ENCODE results near the gene LGALS4.
"Not testable (repeated sequence)": the region's sequence is repeated elsewhere in the genome, so short reads cannot be mapped to it uniquely, and the experiment has no call there.

LGALS4 gene

DNA sequence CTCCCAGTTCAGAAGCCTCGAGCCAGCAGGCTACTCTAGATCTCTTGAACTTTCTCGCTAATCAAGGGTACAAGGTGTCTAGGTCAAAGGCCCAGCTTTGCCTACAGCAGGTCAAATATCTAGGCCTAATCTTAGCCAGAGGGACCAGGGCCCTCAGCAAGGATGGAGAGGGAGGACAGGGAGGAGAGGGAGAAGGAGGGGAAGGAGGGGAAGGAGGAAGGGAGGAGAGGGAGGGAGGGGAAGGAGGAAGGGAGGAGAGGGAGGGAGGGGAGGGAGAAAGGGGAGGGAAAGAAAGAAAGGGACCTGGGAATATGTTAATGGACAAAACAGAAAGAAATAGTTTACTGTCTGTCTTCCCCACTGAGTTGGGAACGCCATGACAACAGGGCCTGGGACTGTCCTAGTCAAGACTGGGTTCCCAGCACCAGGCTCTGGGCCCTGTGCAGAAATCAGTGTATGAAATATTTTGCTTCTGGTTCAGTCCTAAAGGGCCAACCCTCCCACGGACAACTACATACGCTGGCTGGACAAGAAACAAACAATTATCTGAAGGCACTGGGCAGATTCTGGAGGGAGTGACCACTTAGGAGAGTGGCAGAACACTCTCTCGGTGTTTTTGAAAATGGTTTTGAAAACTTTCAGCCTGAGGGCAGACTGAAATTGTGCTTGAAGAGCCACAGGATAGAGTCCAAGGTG lies 14.3 kb upstream of the LGALS4 start:
- DNase-seq = no peak

DNA sequence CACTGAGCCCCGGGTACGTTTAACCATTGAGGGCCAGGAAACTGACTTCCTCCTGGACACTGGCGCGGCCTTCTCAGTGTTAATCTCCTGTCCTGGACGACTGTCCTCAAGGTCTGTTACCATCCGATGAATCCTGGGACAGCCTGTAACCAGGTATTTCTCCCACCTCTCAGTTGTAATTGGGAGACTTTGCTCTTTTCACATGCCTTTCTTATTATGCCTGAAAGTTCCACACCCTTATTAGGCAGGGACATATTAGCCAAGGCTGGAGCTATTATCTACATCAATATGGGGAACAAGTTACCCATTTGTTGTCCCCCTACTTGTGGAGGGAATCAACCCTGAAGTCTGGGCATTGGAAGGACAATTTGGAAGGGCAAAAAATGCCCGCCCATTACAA lies 13.2 kb upstream of the LGALS4 start:
- DNase-seq = not testable (repeated sequence)

- DNase-seq = not testable (repeated sequence)
These were observed 8.6 kb upstream of the LGALS4 start for GRCh38 chr19:38821230-38821825.

DNA sequence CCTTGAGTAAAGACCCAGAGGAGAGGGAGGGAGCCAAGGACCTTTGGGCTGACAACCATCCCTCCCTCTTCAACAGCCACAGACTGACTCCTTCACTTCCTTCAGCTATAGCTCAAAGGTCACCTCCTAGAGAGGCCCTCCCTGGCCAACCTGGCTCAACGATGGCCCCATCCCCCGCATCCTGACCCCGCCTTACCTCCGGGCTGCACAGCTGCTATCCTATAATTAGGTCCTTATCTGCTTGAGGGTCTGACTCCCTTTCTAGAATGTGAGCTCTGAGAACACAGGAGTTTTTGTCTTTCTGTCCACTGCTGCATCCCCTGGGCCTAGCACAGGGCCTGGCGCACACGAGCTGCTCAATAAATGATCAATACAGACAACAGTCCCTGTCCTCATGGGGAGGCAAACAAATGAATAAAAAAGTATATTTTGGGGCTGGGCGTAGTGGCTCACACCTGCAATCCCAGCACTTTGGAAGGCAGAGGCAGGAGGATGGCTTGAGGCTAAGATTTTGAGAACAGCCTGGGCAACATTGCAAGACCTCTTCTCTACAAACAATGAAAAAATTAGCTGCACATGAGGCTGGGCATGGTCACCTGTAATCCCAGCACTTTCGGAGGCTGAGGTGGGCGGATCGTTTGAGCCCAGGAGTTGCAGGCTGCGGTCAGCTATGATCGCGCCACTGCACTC lies 6.6 kb upstream of the LGALS4 start:
- no peak for DNase-seq

- DNase-seq = no peak
These were observed 4.3 kb upstream of the LGALS4 start for GRCh38 chr19:38817081-38817480.

DNA sequence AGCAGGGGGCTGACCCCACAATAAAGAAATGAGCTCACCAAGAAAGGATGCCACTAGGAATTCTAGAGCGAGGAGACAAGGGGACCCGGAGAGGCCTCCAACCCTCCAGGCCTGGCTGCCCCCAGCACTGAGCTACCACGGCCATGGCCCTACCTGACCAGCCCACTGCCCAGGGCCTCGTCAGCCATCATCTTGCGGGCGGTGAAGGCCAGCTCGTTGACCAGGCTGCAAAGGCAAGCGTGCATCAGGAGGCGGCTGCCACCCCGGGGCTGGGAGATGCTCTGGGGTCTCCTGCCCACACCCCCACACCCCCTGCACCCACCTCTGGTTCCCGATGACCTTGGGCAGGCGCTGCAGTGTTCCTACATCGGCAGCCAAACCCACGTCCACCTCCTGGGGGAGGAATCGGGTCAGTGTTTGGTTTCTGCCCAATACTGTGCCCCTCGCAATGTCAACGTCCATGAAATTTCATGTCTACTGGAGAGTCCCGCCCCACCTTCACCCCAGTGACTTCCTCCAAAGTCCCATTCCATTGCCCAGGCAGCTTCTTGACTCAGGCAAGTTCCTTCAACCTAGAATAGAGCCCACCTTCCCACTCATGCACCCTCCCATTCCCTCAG lies 3.5 kb upstream of the LGALS4 start:
- DNase-seq = no peak

DNA sequence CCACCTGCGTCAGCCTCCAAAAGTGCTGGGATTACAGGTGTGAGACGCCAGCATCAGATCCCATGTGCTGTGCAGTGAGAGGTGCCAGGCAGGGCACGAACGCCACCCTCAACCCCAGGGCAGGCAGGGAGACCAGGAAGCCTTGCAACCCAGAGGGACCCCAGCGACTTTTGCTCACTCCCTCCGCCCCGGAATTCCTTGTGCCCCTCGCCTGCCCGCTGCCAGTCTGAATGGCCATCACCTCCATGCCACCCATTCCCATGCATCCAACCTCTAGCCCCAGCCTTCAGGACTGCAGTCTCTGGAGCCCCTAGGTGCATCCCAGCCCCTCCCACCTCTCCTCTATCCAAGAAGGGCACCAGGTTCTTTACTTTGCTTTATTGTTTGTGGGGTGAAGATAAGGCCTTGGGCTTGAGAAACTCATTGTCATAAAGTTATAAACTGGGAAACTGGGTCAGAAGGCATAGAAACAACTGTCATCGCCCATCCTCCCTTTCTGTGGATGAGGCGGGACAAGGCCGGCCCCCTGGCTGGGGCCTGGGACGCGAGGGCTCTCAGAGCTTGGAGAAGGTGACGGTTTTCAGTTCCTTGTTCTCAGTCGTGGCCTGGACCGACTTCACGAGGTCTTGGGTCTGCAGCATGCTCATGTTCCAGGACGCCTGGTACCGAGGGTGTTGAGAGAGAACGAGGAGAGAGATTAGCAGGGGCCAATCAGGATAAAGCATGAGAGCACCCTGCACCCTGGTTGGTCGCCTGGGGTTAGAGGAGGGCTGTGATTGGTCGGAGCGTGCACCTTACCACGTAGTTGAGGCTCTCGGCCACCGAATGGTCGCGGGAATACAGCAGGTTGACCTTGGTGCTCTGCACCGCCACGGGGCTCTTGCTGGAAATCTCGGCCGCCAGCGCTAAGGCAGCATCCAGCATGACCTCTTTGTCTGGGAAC lies 2.6 kb upstream of the LGALS4 start:
- no peak for DNase-seq

DNA sequence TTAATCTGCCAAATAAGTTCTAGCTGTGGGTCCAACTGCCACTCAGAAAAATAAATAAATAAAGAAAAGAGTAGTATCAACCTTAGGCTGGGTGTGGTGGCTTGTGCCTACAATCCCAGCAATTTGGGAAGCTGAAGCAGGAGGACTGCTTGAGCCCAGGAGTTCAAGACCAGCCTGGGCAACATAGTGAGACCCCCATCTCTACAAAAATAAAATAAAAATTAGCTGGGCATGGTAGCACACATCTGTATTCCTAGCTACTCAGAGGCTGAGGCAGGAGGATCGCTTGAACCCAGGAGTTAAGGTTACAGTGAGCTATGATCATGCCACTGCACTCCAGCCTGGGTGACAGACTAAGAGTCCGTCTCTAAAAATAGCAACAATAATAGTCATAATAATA lies 1.2 kb upstream of the LGALS4 start:
- not testable (repeated sequence) for DNase-seq

DNA sequence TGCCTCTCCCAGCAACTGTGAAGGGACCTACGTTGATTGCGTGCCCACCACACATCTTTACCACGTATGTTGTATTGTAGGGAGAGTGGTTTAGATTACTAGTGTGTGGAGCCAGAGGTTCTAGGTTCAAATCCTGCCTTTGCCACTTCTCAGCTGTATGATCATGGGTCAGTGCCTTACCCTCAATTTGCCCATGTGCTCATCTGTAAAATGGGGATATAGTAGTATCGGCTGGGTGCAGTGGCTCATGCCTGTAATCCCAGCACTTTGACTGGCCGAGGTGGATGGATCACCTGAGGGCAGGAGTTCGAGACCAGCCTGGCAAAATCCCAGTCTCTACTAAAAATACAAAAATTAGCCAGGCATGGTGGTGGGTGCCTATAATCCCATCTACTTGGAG lies 578 bp upstream of the LGALS4 start:
- no peak for DNase-seq

DNA sequence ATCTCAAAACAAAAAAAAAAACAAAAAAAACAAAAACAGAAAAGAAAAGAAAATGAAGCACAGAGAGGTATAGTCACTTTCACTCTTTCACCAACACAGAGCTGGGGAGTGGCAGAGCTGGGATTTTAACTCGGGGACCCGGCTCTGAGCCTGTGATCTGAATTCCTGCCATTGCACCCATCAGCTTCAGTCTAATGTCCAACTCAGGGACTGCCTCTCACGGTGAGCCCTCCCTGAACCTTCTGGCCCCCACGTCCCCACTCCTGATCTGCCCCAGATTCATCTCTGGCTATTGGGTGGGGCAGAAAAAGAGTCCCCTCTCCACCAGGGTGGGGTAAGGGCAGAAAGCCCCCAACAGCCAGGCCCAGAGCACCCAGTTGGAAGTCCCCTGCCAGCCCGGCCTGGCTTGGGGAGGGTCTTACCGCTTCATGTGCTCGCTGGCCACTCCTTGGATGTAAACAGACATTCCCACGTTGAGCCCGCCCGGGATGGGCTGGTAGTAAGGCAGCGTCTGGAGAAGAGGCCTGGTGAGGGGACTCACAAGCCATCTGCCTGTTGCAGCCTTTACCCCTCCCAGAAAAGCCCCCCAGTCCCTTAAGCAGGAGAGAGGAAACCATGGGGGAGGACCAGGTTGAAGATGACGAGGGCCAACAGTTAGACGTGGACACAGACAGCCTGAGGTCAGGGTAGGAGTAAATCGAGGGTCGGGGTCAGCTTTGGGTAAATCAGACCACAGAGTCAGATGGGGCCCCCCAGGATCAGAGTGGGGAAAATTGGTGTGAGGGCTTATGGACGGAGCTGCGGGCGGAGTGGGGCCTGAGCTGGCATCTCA lies 520 bp downstream of the LGALS4 start:
- DNase-seq = no peak

- no peak for DNase-seq
These were observed 3.0 kb downstream of the LGALS4 start for GRCh38 chr19:38809592-38810252.

- no peak for DNase-seq
These were observed 4.0 kb downstream of the LGALS4 start for GRCh38 chr19:38808741-38809140.

GRCh38 chr19:38807374-38808098 lies 5.2 kb downstream of the LGALS4 start:
- not testable (repeated sequence) for DNase-seq

- no peak for DNase-seq
These were observed 6.4 kb downstream of the LGALS4 start for GRCh38 chr19:38806371-38806770.

- no peak for DNase-seq
These were observed 7.6 kb downstream of the LGALS4 start for GRCh38 chr19:38805180-38805579.

- no peak for DNase-seq
These were observed 9.2 kb downstream of the LGALS4 start for GRCh38 chr19:38803543-38803942.

- DNase-seq = no peak
These were observed 11.2 kb downstream of the LGALS4 start for GRCh38 chr19:38801359-38802095.

All from nucleus accumbens (tissue), 56 donors.